Fibroblast of the conjunctiva (primary cell): ENCODE measurements around the gene EGFL7.

Experiments used
- DNase-seq: peaks from one replicate; pipeline ENCODE4 v3.0.0-alpha.2; 2010; ENCODE audit warnings: low read depth

The EGFL7 gene

GRCh38 chr9:136718345-136719194 is 55.9 kb downstream of the EGFL7 start:
- no peak for DNase-seq

- DNase-seq, result no peak
Measured at GRCh38 chr9:136719195-136719880, 56.6 kb downstream of the EGFL7 start.

DNA sequence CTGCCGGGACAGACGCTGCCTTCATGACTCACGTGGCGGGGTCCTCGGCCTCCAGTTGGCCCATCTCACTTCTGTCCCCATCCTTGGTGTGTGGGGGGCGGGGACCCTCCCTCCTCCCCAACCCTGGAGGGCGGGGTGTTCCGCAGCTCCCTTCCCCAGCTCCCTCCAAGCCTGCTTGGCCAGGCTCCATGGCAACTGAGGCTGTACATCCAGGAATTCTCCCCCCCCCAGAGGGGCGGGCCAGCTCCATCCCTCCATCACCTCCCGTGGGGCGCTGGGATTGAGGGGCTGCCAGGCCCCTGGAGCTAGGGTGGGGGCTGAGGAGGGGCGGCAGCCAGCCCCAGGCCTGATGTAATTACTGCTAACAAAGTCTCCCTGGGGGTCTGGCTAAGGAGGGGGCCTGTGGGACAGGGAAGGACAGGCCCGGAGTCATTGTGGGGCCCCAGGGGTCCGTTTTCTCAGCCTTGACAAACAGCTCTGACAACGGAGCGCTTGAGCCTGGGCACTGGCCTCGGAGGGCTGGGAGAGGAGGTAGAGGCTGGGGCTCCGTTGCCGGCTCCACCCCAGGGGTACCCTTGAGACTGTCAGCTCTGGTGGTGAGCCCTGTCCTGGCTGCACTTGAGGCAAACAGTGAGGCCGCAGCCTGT is 57.7 kb downstream of the EGFL7 start:
- no peak for DNase-seq

DNA sequence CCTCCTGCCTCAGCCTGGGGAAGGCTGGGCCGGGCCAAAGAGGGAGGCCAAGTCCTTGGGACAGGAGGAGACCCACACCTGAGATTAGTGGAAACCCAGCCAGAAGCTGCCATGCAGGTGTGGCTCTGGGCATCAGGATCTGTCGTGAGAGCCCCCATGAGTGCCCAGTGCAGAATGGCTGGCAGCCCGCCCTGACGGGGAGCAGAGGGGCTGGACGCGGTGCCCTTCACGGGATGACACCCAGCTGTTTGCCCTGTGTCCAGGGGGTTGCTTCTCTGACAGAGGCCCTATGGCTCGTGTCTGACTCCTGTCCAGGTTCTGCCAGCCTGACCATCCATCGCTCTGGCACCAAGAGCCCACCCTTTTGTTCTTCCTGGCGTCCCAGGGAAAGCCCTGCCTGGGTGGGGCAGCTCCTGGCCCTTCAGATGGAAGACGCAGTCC is 58.2 kb downstream of the EGFL7 start:
- no peak for DNase-seq

- no peak for DNase-seq
Measured at GRCh38 chr9:136721339-136722092, 58.8 kb downstream of the EGFL7 start.
